ENCODE measurements around the gene MAPKAP1.

MAPKAP1 gene

DNA sequence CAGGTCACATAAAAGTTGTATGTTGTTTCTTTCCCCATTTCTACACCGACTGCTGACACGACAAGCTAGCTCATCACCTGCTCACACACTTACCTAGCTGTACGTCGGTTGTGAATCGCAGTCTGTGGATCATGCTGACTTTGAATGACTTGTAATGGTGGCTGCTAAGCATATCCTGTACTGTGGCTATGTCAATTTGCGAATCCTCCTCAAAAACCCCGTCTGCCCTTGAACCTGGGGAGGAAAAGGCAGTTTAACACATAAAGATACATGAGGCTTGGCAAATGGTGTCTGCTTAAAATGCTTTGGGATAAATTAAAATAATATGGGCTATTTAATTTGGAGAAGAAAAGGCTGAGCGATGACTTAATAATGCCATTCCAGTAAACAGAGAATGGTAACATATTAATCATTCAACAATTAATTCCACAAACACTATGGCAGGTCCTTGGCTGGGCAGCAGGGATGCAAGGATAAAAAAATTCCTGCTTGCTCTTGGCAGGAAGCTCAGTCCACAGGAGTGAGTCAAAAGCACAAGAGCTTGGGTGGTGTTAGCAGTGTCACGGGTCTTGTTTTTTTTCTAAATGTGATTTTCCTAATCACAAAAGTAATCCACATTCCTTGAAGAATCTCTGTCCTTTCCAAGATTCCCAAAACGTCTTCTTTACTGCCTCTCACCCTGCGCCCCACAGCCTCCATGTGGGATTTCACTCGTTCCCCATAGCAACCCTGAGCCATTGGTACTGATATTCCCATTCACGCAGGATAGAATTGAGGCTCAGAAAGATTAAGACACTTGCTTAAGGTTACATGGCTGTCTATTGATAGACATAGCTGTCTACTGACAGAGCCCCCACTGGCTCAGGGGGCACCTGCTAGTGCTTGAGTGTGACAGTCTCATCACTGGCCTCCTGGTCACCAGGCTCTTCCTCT is 222.4 kb downstream of the MAPKAP1 start:
- H3K27ac ChIP-seq (ENCODE audit: low read depth, low read length), result no peak overlapping the region
- no peaks in the 10 kb centered on the region for H3K9me2 ChIP-seq (replicated peaks; ENCODE audit: control insufficient read depth, low read length)
- H3K9me3 ChIP-seq (ENCODE audit: control insufficient read depth, insufficient read depth, low read length), result no peaks in the 10 kb centered on the region
- H3F3A ChIP-seq (ENCODE audit: control insufficient read depth, insufficient read depth), result no peaks in the 10 kb centered on the region
- TF ChIP-seq, protein P1, sequence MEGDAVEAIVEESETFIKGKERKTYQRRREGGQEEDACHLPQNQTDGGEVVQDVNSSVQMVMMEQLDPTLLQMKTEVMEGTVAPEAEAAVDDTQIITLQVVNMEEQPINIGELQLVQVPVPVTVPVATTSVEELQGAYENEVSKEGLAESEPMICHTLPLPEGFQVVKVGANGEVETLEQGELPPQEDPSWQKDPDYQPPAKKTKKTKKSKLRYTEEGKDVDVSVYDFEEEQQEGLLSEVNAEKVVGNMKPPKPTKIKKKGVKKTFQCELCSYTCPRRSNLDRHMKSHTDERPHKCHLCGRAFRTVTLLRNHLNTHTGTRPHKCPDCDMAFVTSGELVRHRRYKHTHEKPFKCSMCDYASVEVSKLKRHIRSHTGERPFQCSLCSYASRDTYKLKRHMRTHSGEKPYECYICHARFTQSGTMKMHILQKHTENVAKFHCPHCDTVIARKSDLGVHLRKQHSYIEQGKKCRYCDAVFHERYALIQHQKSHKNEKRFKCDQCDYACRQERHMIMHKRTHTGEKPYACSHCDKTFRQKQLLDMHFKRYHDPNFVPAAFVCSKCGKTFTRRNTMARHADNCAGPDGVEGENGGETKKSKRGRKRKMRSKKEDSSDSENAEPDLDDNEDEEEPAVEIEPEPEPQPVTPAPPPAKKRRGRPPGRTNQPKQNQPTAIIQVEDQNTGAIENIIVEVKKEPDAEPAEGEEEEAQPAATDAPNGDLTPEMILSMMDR (IDR thresholded peaks at IDR 0.05; ENCODE audit: low read depth, low read length, poor library complexity, severe bottlenecking), result no peak
- TF ChIP-seq EZH2phosphoT487 (IDR thresholded peaks at IDR 0.05; ENCODE audit: borderline replicate concordance, low read length), result no peak
- H3K36me3 ChIP-seq (ENCODE audit: control insufficient read depth, low read length), result peaks cover 6% of the 10 kb centered on the region
- H3K4me1 ChIP-seq (ENCODE audit: control insufficient read depth, low read length), result no peaks in the 10 kb centered on the region
- H3K79me2 ChIP-seq (ENCODE audit: control insufficient read depth, low read length), result no peaks in the 10 kb centered on the region
- H3K27me3 ChIP-seq (ENCODE audit: control insufficient read depth, low read length), result no peaks in the 10 kb centered on the region
- H3K4me2 ChIP-seq (ENCODE audit: low read length), result no peak overlapping the region
- no peak overlapping the region for H3K4me3 ChIP-seq (ENCODE audit: low read length)
- H4K20me1 ChIP-seq (ENCODE audit: control insufficient read depth, insufficient read depth, low read depth, low read length), result no peaks in the 10 kb centered on the region

DNA sequence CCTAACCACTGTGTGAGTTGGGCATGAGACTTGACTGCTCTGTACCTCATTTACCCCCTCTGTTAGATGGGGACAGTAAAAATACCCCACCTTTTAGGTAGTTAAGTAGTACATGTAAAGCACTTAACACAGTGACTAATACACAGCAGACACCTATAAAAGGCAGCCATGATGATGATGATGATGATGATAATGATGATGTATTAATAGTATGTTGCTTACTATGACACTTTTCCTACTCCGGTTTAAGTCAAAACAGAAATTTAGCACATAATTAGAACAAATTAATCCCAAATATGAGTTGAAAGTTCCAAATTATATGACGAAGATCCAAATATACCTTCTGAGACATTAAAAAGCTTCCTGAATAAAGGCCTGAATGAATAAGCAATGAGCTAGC is 223.3 kb downstream of the MAPKAP1 start:
- Histone ChIP-seq H3K27ac (ENCODE audit: low read depth, low read length) (no peak overlapping the region), H3K36me3 (ENCODE audit: control insufficient read depth, low read length) (peaks cover 7% of the 10 kb centered on the region), H3K9me2 (replicated peaks; ENCODE audit: control insufficient read depth, low read length) (no peaks in the 10 kb centered on the region), H3F3A (ENCODE audit: control insufficient read depth, insufficient read depth) (no peaks in the 10 kb centered on the region), H3K27me3 (ENCODE audit: control insufficient read depth, low read length) (no peaks in the 10 kb centered on the region), H3K79me2 (ENCODE audit: control insufficient read depth, low read length) (no peaks in the 10 kb centered on the region), H3K4me3 (ENCODE audit: low read length) (no peak overlapping the region), H3K4me1 (ENCODE audit: control insufficient read depth, low read length) (no peaks in the 10 kb centered on the region), H3K9me3 (ENCODE audit: control insufficient read depth, insufficient read depth, low read length) (no peaks in the 10 kb centered on the region), H4K20me1 (ENCODE audit: control insufficient read depth, insufficient read depth, low read depth, low read length) (no peaks in the 10 kb centered on the region), H3K4me2 (ENCODE audit: low read length) (no peak overlapping the region)
- TF ChIP-seq EZH2phosphoT487 (IDR thresholded peaks at IDR 0.05; ENCODE audit: borderline replicate concordance, low read length), result no peak
- TF ChIP-seq, protein P1 (IDR thresholded peaks at IDR 0.05; ENCODE audit: low read depth, low read length, poor library complexity, severe bottlenecking), result no peak

DNA sequence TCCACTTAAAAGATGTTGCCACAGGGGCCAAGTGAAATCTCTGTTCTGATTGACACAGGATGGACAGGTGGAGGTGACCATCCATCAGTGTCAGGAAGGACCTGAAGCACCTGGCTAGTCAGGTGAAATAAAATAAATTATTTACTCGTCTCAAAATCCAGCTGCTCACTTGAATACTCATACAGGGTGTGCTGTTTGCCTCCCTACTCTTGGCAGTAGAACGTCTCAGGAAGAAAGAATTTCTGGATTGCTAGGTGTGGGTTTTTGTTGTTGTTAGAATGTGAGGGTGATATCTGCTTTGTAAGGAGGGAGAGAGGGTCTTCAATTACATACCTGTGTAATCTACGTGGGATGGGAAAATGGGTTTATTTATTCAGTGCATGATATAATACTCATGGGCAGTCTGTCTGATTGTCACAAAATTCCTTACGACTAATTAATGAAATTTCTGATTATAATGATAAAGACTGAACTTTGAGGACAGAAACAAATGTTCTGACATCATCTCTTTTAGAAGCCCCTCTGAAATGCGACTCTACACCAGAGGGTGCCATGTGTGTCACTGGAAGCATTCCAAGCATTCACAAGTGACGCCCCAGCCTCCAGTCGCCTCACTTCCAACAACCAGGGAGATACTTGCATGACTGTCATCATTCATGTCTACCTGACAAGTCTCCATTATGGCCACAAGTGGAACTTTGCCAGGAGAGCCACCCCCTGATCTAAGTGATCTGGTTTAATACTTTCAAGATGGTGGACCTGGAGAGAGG is 227.0 kb downstream of the MAPKAP1 start:
- Histone ChIP-seq H3K79me2 (ENCODE audit: control insufficient read depth, low read length) (no peaks in the 10 kb centered on the region), H3K36me3 (ENCODE audit: control insufficient read depth, low read length) (peaks cover 11% of the 10 kb centered on the region), H3K27me3 (ENCODE audit: control insufficient read depth, low read length) (no peaks in the 10 kb centered on the region), H3K4me1 (ENCODE audit: control insufficient read depth, low read length) (no peaks in the 10 kb centered on the region), H3K27ac (ENCODE audit: low read depth, low read length) (no peak overlapping the region), H3K4me2 (ENCODE audit: low read length) (no peak overlapping the region), H4K20me1 (ENCODE audit: control insufficient read depth, insufficient read depth, low read depth, low read length) (no peaks in the 10 kb centered on the region), H3F3A (ENCODE audit: control insufficient read depth, insufficient read depth) (no peaks in the 10 kb centered on the region), H3K4me3 (ENCODE audit: low read length) (no peak overlapping the region), H3K9me2 (replicated peaks; ENCODE audit: control insufficient read depth, low read length) (no peaks in the 10 kb centered on the region), H3K9me3 (ENCODE audit: control insufficient read depth, insufficient read depth, low read length) (no peaks in the 10 kb centered on the region)
- no peak for TF ChIP-seq EZH2phosphoT487 (IDR thresholded peaks at IDR 0.05; ENCODE audit: borderline replicate concordance, low read length)
- TF ChIP-seq, protein P1 (IDR thresholded peaks at IDR 0.05; ENCODE audit: low read depth, low read length, poor library complexity, severe bottlenecking), result no peak
